HFFc6 (cell line): ENCODE data around the gene GNLY. TPM values are rescaled to one million over a fixed set of nuclear protein-coding genes. Genes with fewer than 3 reads are reported as not detected.

ENCODE experiments used
- DNase-seq: peaks from one replicate; pipeline ENCODE4 v3.0.0-alpha.2; 2018
- H3K27ac Mint-ChIP-seq: 2 replicates; pipeline ENCODE4 v1.8.0; 2020; ENCODE audit warnings: mild to moderate bottlenecking, mixed read lengths
- H3K27me3 Mint-ChIP-seq: 2 replicates; pipeline ENCODE4 v1.8.0; 2021; ENCODE audit warnings: mild to moderate bottlenecking, moderate library complexity, mixed read lengths; ENCODE audit not compliant: insufficient read depth
- H3K36me3 Mint-ChIP-seq: 2 replicates; pipeline ENCODE4 v1.8.0; 2021; ENCODE audit warnings: low read depth, mixed read lengths
- H3K4me1 Mint-ChIP-seq: 2 replicates; pipeline ENCODE4 v1.8.0; 2020; ENCODE audit warnings: low read depth, mixed read lengths
- H3K4me3 Mint-ChIP-seq: 2 replicates; pipeline ENCODE4 v1.8.0; 2020; ENCODE audit warnings: mild to moderate bottlenecking, moderate library complexity, mixed read lengths
- H3K9me3 Mint-ChIP-seq: 2 replicates; pipeline ENCODE4 v1.8.0; 2020; ENCODE audit warnings: mild to moderate bottlenecking, mixed read lengths
- CTCF ChIP-seq: fragments of 200-600 bp; sonication (generic); IDR thresholded peaks from 2 replicates; pipeline ENCODE4 v1.5.0; 2021; ENCODE audit warnings: antibody characterized with exemption, mild to moderate bottlenecking
- total RNA-seq, 6 experiments: library from RNA; stranded (reverse); fragmentation: NEBNext Ultra II Directional; extraction: Animal tissue kit (Norgen Biotek cat#: 25700); gene quantifications; 2 replicates in 1 of 6; 3 replicates in 5 of 6; pipeline ENCODE4 v1.2.3, GENCODE V29; 2021

GNLY gene
- total RNA-seq, 6 experiments from 2014 or later = not detected

GRCh38 chr2:85698880-85699254 is 4.7 kb downstream of the GNLY start:
- Mint-ChIP-seq H3K4me3 (no peak overlapping the region), H3K36me3 (no peaks in the 10 kb centered on the region), H3K4me1 (peaks cover 38% of the 10 kb centered on the region), H3K9me3 (no peaks in the 10 kb centered on the region), H3K27ac (no peak overlapping the region), H3K27me3 (peaks cover 12% of the 10 kb centered on the region; the same call in 1 of the 2 replicates)
- TF ChIP-seq CTCF = no peak
- no peak for DNase-seq

GRCh38 chr2:85699325-85699724 is 5.2 kb downstream of the GNLY start:
- no peak for DNase-seq
- H3K9me3 Mint-ChIP-seq = no peaks in the 10 kb centered on the region
- no peak overlapping the region for H3K4me3 Mint-ChIP-seq
- H3K36me3 Mint-ChIP-seq = no peaks in the 10 kb centered on the region
- H3K27ac Mint-ChIP-seq = no peak overlapping the region
- no peak for TF ChIP-seq CTCF
- peaks cover 43% of the 10 kb centered on the region for H3K4me1 Mint-ChIP-seq
- H3K27me3 Mint-ChIP-seq = peaks cover 12% of the 10 kb centered on the region; the same call in 1 of the 2 replicates

- no peak for TF ChIP-seq CTCF
- peak; percentile 65 for DNase-seq
- peaks cover 60% of the 10 kb centered on the region for H3K4me1 Mint-ChIP-seq
- H3K27me3 Mint-ChIP-seq = peaks cover 9% of the 10 kb centered on the region; the same call in 1 of the 2 replicates
- peak overlapping the region; percentile 68 for H3K4me3 Mint-ChIP-seq
- H3K27ac Mint-ChIP-seq = peak overlapping the region; percentile 78
- H3K36me3 Mint-ChIP-seq = no peaks in the 10 kb centered on the region
- no peaks in the 10 kb centered on the region for H3K9me3 Mint-ChIP-seq
Observed at GRCh38 chr2:85702172-85702571, 8.0 kb downstream of the GNLY start.

GRCh38 chr2:85702800-85703199 is 8.6 kb downstream of the GNLY start:
- Mint-ChIP-seq H3K36me3 (no peaks in the 10 kb centered on the region), H3K27ac (peak overlapping the region; percentile 78; the same call in 1 of the 2 replicates), H3K4me1 (peaks cover 62% of the 10 kb centered on the region), H3K27me3 (peaks cover 6% of the 10 kb centered on the region; the same call in 1 of the 2 replicates), H3K9me3 (no peaks in the 10 kb centered on the region), H3K4me3 (peak overlapping the region; percentile 68)
- DNase-seq = no peak
- no peak for TF ChIP-seq CTCF

GRCh38 chr2:85703329-85703728 is 9.2 kb downstream of the GNLY start:
- Mint-ChIP-seq H3K27me3 (peaks cover 6% of the 10 kb centered on the region; the same call in 1 of the 2 replicates), H3K27ac (0 out of 2 replicates have a peak overlapping the region, but pooled peaks have one; percentile 78), H3K36me3 (no peaks in the 10 kb centered on the region), H3K4me3 (peak overlapping the region; percentile 68), H3K9me3 (no peaks in the 10 kb centered on the region), H3K4me1 (peaks cover 62% of the 10 kb centered on the region)
- DNase-seq = no peak
- no peak for TF ChIP-seq CTCF

- Mint-ChIP-seq H3K4me1 (peaks cover 62% of the 10 kb centered on the region), H3K36me3 (no peaks in the 10 kb centered on the region), H3K9me3 (no peaks in the 10 kb centered on the region), H3K27ac (no peak overlapping the region), H3K27me3 (peaks cover 5% of the 10 kb centered on the region; the same call in 1 of the 2 replicates), H3K4me3 (no peak overlapping the region)
- no peak for DNase-seq
- no peak for TF ChIP-seq CTCF
Observed at GRCh38 chr2:85704038-85704437, 9.9 kb downstream of the GNLY start.
